ENCODE data around the gene GPR137B.

The GPR137B gene

DNA sequence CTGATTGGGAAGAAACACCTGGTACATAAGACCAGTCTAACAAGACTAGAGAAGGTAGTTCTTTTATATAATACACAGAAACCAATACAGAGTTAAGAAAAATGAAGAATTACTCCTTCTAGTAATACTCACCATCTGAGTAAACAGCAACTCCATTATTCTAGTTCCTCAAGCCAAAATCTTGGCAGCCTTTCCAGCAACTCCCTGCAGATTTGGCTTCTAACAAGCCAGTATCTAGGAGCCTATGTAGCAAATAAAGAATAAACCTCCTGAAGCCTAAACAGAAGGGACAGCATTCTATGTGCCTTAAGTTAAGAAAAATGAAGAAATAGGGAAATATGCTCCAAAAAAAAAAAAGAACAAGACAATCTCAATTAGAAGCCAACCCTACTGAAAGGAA is 114.9 kb downstream of the GPR137B start:
- TF ChIP-seq, protein P1, sequence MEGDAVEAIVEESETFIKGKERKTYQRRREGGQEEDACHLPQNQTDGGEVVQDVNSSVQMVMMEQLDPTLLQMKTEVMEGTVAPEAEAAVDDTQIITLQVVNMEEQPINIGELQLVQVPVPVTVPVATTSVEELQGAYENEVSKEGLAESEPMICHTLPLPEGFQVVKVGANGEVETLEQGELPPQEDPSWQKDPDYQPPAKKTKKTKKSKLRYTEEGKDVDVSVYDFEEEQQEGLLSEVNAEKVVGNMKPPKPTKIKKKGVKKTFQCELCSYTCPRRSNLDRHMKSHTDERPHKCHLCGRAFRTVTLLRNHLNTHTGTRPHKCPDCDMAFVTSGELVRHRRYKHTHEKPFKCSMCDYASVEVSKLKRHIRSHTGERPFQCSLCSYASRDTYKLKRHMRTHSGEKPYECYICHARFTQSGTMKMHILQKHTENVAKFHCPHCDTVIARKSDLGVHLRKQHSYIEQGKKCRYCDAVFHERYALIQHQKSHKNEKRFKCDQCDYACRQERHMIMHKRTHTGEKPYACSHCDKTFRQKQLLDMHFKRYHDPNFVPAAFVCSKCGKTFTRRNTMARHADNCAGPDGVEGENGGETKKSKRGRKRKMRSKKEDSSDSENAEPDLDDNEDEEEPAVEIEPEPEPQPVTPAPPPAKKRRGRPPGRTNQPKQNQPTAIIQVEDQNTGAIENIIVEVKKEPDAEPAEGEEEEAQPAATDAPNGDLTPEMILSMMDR (conservative IDR thresholded peaks at IDR 0.05; ENCODE audit: low read depth, low read length) = no peak
- H3K4me3 ChIP-seq (ENCODE audit: low read length) = no peak overlapping the region
- no peak for DNase-seq (ENCODE audit: low read depth)

DNA sequence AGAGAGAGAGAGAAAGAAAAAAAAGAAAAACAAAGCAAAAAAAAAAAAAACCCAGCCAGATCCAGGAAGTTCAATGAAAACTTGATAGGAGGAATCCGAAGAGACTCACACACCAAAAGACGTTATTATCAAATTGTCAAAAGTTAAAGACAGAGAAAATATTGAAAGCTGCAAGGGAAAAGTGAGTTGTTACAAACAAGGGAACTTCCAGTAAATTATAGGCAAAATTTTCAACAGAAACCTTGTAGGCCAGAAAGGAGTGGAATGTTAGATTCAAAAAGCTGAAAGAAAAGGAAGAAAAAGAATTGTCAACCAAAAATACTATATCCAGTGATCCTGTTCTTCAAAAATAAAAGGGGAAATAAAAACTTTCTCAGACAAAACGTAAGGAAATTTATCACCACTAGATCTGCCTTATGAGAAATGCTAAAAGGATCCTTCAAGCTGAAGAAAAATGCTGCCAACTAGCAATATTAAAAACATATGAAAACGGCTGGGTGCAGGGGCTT is 115.8 kb downstream of the GPR137B start:
- no peak overlapping the region for H3K4me3 ChIP-seq (ENCODE audit: low read length)
- DNase-seq (ENCODE audit: low read depth) = no peak
- TF ChIP-seq, protein P1 (conservative IDR thresholded peaks at IDR 0.05; ENCODE audit: low read depth, low read length) = no peak

Data from retinal pigment epithelial cell (primary cell).